ENCODE data around the gene PLPP6. TPM values are rescaled to one million over a fixed set of nuclear protein-coding genes. Genes with fewer than 3 reads are reported as not detected.

The PLPP6 gene
- total and polyA plus RNA-seq, 2 of the 13 experiments (the other 11 are each of a cell fraction or from before 2014, with no cell fraction given), result 12.1 to 15.5 TPM

GRCh38 chr9:4657426-4658159 is 4.5 kb upstream of the PLPP6 start (continued):
- TF ChIP-seq PITX1 (CRISPR knock-in tag; IDR thresholded peaks at IDR 0.05) (peak; percentile 100), FOXJ3 (CRISPR knock-in tag; IDR thresholded peaks at IDR 0.05; ENCODE audit: borderline replicate concordance) (peak; percentile 75; the same call in 1 of the 2 replicates), ZNF281 (CRISPR knock-in tag; IDR thresholded peaks at IDR 0.05; ENCODE audit: borderline replicate concordance) (peak; percentile 83; the same call in 1 of the 2 replicates), GATA4 (IDR thresholded peaks at IDR 0.05; ENCODE audit: borderline replicate concordance, low read depth) (no peak), ZMYM4 (CRISPR knock-in tag; IDR thresholded peaks at IDR 0.05) (peak; percentile 75; the same call in 1 of the 2 replicates), ZBTB37 (CRISPR knock-in tag; IDR thresholded peaks at IDR 0.05) (peak; percentile 65; the same call in 1 of the 2 replicates), HNF1A (IDR thresholded peaks at IDR 0.05; ENCODE audit: low read depth) (no peak), HNF1A (CRISPR knock-in tag; IDR thresholded peaks at IDR 0.05; ENCODE audit: borderline replicate concordance) (0 out of 2 replicates have a peak, but pooled peaks have one; percentile 26), JUND (CRISPR knock-in tag; IDR thresholded peaks at IDR 0.05) (no peak), ZKSCAN8 (CRISPR knock-in tag; IDR thresholded peaks at IDR 0.05; ENCODE audit: borderline replicate concordance) (no peak), RBM22 (optimal IDR thresholded peaks at IDR 0.05; ENCODE audit: low read length) (no peak), NFATC3 (CRISPR knock-in tag; IDR thresholded peaks at IDR 0.05) (no peak), ZNF549 (CRISPR knock-in tag; IDR thresholded peaks at IDR 0.05) (peak; percentile 85; the same call in 1 of the 2 replicates), MYC (CRISPR knock-in tag; IDR thresholded peaks at IDR 0.05; ENCODE audit: borderline replicate concordance) (no peak), HOXA5 (CRISPR knock-in tag; IDR thresholded peaks at IDR 0.05) (no peak), MLXIP (CRISPR knock-in tag; IDR thresholded peaks at IDR 0.05; ENCODE audit: borderline replicate concordance) (no peak)

Measured in HepG2 (cell line).